HuH-7 (cell line): ENCODE data around the gene CHRD.
A peak's percentile ranks its signal among the peaks of the same experiment; 100 is the strongest.

Experiments used
- DNase-seq: peaks from one replicate; pipeline ENCODE4 v3.0.0; 2011; ENCODE audit warnings: low spot score

CHRD gene

DNA sequence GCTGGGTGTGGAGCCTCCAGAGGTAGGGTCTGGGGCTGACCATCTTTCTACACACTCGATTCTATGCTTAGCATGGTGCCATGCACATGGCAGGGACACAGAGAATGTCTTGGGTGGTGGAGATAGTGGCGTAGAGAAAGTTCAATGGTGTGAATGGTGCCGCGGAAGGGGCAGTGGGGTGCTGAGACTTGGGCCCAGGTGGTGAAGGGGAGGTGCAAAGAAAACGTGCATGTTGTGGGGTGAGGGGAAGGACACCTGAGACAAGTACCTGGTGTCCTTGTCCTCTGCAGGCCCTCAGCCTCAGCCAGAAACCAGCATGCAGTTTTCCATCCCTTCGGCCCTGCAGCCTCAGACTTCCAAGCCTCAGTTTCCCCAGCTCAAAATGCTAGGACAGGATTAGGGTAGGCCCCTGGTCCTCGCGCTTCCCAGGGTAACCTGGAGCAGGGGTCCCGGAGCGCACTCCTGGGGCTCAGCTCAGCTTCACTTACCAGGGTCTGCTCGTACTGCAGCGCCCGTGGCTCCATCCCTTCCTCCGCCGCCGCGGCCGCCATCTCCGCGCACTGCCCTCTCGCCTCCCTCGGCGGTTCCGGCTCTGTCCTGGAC, 18.8 kb upstream of the CHRD start:
- no peak for DNase-seq

DNA sequence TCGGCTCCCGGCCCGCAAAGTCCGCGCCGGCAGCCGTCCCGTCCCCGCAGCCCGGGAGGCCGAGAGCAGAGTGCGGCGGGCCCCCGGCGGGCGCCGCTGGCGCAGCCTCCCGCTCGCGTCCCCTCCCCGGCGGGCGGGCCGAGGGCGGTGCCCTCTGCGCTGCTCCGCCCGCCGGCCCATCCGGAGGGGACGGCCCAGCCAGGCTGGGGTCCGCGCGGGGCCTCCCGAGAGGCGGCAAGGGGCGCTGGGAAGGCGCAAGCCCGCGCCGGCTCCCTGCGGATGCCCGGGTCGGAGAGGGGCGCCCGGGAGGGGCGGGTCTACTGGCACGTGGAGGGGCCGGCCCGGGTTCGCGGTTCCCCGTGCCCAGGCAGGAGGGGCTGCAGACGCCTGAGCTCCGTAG, 18.3 kb upstream of the CHRD start, which contains the start of the genes CLCN2 and POLR2H:
TSS of gene CLCN2 (minus strand) at position 74 of the 400 bp plus-strand sequence. CDS start 126 bp downstream, outside the sequence.
TSS of gene POLR2H (plus strand) at position 179 of the 400 bp plus-strand sequence. CDS start 1,783 bp downstream, outside the sequence.
- DNase-seq: peak; percentile 77

DNA sequence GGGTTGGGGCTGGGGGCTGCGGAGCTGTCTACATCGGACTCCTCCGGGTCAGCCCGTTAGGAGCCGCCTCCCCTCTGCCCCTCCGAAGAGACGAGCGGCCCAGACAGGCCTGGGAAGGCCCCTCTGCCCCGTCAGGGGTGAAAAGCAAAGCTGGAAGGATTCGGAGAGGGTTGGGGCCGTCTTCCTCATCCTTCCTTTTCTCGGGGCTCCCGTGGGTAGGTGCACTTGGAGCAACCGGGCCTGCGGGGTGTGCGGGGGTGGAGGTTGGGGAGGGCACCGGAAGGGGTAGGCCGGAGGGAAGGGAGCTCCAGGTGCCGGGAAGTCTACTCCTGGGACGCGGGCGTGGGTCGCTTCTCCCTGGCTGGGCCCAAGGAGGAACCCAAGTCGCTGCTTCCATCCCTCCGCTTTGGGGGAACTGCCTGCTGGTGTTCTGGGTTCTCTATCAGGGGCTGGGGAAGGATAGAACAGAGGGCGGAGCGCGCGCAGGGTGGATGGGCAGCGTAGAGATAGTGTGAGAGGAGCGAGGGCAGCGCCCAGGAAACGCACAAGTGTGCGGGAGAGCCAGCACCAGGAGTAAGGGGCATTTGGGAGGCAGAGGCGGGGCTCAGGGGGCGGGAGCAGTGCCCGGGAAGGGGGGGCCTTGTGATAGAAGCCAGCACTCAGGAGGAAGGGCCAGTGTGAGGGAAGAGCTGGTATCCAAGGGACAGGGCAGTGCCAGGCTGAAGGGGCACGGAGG, 17.8 kb upstream of the CHRD start:
- DNase-seq: peak; percentile 50

DNA sequence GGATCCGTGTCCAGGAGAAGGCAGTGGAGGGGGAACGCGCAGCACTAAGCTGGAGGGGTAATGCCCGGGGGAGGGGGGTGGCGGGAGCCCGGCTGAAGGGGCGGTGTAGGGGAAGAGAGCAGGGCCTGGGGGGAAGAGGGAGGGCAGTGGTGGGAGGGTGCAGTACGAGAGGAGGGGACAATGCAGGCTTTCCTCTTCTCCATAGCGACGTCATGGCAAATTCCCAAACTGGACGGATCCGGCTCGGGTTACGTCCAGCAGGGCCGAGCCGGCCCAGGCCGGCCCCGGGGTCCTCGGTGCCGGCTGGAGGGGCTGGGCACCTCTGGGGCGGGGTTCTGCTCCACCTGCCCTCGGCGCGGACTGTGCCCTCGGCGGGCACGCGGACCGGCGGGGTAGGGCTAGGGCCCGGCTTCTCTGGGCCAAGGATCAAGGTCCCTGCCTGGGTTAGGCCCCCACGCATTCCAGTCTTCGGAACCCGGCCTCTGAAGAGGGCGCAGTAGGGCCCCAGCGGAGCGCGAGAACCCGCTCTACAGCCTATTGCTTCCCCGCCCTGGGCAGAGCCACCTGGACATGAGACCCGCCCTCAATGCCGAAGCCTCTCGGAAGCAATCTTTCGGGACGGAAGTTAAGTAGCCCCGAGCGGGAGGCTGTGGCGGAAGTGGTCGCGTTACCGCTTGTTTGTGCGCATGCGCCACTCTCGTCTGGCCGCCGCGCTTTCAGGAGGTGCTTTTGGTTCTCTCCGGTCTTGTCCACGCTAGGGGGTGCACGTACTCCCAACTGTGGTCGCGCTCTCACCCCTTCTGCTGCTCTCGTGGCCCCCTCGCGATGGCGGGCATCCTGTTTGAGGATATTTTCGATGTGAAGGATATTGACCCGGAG, 16.9 kb upstream of the CHRD start:
- peak; percentile 91 for DNase-seq

DNA sequence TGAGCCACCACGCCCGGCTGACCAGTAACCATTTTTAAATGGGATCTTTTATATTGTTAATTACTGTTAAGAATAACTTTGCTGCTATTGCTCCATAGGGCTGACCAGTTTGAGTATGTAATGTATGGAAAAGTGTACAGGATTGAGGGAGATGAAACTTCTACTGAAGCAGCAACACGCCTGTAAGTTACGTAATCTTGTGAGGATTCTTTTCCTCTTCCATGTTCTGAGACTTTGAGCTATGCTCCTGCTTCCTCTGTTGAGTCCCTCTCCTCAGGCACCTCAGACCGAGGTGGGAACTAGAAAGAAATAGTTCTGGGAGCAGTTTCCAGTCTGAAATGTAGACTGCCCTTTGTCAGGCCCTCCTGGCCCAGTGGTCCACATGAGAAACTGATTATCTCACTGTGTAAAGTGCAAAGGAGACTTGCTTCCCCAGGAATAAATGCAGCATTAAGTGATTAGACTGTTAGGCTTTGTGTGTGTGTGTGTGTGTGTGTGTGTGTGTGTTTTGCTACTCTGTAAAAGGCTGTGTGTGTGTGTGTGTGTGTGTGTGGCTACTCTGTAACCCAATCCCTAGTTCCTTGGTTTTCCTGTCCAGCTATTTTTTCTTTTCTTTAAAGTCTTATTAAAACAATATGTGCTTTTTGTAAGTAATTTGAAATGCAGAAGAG, 13.1 kb upstream of the CHRD start:
- DNase-seq: no peak

DNA sequence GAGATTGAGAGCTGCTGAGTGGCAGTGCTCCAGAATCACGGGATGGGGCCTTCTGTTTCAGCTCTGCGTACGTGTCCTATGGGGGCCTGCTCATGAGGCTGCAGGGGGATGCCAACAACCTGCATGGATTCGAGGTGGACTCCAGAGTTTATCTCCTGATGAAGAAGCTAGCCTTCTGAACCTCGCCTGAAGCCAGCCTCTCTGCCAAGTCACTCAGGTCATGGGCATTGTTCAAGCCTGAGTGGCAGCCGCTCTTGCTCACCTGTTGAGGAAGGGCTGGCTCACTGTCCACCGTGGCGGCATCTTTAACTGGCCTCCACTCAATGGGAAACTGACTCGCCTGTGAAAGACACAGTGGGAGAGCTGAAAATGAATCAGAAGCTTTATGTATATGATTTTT, 11.7 kb upstream of the CHRD start:
- DNase-seq: no peak

DNA sequence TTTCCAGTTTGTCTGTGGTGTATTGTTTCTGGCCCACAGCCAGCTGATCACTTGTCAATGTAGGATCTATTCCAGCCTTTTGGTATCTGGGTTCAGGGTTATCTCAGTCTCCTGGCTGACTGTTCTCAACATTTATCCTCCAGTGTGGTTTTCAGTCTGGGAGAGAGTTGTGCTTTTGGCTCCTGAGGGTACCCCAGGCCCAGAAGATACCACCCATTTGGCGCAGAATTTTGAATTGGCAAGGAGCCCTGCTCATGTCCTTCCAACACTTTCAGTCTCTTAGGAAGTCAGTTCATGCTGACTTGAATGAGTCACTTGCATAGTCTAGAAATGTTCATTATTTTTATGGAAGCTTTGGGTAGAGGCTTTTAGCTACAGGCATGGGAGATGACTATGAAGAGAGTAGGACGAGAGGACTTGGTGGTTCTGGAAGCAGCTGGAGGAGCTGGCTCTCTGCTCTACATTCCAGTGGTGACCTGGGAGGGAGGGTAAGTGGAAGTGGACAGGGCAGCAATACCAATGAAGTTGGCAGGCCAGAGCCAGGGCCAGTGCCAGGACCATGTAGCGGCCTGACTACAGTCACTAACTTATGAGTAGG, 11.2 kb upstream of the CHRD start:
- no peak for DNase-seq

DNA sequence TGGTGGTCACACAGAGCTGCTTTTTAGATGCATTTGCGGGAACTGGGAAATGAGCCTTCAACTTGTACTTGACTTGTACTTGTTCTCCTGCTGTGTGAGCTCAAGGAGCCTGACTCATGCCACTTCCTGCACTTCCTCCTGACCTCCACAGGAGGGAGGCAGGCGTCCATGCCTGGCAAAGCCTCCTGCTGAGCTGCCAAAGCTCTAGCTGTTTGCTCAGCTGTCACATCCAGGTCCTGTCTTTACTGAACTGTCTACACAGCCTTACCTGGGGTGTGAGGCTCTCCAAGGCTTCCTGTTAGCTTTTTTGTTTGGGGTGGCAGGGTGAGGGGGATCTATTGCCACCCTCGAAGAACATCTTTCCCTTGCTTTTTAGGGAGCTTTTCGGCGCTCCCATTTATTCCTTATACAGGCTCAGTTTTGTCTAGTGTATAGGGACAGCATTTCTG, 8.3 kb upstream of the CHRD start:
- peak; percentile 78 for DNase-seq

DNA sequence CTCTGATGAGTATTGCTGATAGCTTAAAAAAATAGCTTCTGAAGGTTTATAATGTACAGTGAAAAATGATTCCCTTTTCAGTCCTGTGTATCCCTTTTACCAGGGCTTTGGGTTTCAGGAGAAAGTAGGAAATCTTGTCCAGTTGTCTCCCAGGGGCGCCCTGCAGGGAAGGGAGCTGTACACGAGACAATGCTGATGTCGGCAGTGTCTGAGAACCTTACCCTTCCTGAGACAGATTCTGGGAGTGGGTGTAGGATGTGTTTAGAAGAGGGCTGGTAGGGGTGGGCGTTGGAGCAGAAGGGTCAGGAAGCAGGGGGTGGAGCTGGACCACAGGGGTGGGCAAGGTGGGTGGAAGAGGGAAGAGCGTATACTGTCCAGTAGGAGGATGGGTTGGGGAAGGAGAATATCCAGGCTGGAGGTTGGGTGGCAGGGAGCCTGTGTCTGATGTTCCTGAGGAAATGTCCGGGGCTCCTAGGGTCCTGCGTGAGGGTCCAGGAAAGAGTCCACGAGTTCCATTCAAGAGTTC, 7.5 kb upstream of the CHRD start:
- DNase-seq: no peak

DNA sequence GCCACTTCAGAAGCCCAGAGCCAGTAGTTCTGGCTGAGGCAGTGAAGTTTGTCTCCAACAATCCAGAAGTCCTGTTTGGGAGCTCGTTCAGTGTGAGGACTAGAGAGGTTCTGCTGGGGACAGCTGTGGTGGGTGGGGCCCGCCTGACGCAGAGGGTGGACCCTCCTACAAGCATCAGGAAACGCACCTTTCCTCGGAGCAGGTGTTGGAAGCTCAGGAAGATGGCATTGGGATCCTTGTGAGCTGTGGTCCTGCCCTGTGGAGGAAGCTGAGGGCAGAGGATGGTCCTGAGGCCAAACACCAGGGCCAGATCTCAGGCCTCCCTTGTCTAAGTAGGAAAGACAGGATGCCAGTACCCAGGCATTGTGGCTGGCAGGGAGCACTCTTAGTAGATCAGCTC, 6.9 kb upstream of the CHRD start:
- DNase-seq: no peak

DNA sequence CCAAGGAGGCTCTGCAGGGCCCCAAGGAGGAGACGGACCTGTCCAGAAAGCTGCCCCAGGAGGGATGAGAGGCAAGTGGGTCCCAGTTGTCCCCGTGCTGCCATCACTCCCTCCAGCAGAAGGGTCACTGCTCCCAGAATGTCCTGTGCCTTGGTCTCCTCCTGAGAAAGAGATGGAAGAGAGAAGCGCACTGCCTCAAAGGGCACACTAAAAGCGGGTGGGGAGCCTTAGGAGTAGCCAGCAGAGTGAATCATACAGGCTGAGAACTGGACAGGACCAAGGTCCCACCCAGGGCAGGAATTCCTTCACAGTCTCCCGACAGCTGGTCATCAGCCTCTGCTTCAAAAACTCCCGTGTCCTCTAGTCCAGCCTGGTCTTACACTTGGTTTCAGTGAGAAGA, 6.4 kb upstream of the CHRD start:
- no peak for DNase-seq

DNA sequence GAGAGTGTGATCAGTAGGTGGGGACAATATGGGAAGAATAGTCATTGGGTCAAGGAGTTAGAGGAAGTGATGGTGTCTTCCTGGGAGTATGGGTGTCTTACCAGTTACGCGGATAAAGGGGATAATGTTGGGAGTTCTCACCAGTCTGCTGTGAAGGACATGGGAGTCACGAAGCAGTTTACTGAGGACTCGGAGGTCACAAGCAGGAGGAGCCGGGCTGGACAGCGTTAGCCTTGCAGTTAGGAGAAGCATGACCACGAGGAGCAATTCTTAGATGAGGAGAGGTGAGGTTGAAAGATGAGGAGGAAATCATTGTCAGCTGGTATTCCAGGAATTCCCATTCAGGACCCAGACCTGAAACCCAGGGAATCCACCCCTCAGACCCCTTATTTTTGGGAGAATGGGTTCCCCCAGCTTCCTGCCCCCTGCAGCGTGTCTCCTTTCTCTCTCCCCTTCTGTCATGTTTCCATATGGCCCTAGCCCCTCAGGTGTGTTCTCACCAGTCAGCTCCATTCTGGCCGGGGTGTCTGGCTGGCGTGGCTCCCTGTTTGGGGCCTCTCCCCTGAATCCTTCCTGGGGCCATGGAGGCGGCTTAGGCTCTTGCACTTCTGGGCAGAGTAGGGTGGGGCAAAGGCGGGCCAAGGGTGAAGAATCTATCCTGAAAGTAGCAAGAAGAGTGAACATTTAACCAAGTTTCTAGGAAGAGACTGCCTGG, 4.0 kb upstream of the CHRD start:
- DNase-seq: no peak

DNA sequence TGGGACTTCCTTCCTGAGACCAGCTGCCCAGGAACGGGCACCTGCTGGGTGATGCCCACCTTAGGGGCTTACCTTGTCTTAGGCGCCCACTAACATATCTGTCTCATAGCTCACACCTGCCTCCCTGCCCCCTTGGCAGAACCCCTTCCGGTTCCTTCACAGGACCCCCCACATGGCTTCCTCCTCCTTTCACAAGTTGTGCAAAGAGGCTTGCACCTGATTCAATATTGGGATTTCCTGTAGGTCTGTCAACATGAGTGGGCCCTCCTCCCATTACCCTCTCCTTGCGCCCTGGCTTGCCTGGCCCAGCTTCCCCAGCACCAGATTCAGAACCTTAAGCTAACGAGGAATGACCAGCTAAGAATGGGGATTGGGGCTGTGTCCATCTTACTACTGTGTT, 2.5 kb upstream of the CHRD start:
- no peak for DNase-seq

DNA sequence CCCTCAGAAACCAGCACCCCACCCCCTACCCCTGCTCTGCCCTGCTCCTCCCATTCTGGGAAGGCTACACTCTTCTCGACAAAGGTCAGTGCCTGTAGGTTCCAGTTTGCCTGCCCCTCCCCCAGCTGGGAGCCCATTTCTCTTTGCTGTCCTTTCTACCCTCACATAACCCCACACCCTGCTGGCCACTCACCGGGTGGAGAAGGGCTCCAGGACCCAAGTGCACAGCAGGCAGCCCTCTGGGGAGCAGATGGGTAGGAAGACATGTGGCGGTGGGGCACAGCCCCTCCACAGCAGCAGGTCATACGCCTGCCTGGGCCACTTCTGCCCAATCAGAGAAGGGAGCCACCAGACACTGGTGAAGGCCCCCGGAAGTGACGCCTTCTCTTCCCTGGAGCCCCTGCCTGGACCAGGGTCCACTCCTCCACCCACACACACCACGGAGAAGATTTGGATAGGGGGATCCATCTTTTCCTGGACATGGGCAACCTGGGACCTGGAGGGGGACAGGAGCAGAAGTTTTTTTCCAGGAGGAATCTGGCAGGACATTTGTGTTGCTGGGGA, 1.9 kb upstream of the CHRD start, which contains the start of gene THPO:
TSS of gene THPO (minus strand) at position 326 of the 564 bp plus-strand sequence. CDS start 1,948 bp downstream, outside the sequence.
- peak; percentile 94 for DNase-seq

DNA sequence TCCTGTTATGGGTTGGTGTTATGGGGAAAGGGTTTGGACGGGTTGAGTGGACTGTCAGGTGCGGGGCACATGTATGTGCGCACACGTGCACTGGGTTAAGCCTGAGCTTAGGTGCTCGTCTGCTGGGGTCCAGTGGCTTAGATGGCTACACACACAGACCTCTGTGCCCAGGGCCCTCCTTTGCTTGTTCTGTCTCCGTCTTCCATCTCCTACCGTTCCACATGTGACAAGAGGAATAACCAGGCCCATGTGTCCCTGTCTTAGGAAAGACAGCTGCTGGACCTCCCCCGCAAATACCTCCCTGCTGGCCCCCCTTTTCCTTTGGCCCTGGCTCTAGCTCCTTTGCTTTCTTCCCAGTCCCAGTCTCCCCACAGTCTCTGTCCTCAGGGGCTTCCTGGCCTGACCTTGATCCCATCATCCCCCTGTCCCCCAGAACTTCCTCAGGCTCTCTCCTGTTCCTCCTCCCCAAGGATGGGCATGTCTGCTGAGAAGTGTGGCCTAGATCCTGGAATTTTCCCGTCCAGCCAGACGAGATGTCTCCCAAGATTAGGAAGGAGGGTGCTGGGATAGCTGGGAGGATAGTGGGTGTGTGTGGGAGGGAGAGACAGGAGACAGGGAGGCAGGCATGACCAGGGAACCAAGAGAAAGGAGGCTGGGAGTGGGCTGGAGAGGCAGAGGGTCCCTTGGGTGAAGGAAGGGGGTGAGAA, 1.1 kb upstream of the CHRD start:
- no peak for DNase-seq

DNA sequence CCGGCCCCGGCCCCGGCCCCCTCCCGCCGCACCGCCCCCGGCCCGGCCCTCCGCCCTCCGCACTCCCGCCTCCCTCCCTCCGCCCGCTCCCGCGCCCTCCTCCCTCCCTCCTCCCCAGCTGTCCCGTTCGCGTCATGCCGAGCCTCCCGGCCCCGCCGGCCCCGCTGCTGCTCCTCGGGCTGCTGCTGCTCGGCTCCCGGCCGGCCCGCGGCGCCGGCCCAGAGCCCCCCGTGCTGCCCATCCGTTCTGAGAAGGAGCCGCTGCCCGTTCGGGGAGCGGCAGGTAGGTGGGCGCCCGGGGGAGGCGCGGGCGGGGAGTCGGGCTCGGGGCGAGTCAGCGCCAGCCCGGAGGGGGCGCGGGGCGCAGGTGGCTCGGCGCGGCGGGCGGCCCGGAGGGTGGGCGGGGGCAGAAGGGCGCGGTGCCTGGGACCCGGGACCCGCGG, 352 bp downstream of the CHRD start:
- DNase-seq: peak; percentile 82

DNA sequence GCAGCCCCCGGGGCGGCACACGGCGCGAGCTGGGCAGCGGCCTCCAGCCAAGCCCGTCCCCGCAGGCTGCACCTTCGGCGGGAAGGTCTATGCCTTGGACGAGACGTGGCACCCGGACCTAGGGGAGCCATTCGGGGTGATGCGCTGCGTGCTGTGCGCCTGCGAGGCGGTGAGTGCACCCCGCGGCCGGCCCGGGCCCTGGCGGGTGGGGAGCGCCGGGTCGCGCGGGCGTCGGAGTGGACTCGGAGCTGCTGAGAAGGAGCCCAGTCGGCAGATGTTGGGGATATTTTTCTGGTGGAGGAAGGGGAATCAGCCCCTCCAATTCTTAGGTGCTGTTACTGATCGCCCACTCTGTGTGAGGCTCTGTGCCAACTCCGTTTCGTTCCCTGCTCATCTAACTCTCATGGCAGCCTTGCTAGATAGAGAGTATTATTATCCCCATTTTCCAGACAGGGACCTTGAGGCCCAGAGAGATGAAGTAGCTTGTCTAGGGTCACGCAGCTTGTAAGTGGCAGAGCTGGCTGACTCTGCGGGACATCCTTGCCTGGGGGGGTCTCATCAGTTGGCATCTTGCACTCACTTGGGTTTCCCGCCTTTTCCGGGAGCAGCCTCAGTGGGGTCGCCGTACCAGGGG, 890 bp downstream of the CHRD start:
- DNase-seq: peak; percentile 47

DNA sequence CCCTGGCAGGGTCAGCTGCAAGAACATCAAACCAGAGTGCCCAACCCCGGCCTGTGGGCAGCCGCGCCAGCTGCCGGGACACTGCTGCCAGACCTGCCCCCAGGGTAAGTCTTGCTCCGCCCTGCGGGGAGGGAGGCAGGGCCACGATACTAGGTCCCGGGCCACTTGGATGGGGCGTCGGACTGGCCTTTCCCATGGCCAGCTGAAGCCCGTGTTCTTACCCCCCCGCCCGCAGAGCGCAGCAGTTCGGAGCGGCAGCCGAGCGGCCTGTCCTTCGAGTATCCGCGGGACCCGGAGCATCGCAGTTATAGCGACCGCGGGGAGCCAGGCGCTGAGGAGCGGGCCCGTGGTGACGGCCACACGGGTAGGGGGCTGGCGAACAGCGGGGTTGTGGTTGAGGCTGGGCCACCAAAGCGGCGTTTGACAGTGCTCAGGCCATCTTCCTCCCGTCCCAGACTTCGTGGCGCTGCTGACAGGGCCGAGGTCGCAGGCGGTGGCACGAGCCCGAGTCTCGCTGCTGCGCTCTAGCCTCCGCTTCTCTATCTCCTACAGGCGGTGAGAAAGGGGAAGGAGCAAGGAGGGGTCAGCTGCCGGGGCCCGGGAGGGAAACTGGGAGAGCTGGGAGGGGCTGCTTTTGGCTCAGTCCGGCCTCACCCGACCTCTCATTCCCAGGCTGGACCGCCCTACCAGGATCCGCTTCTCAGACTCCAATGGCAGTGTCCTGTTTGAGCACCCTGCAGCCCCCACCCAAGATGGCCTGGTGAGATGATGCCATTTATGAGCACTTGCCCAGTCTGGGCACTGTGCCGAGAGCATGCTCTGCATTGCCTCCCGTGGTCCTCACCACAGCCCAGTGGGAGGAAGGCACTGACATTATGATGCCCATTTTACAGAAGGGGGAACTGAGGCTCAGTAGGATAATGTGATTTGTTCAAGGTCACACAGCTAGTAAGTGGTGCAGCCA, 1.7 kb downstream of the CHRD start:
- DNase-seq: no peak
